ENCODE measurements around the gene LRRC2. TPM values are rescaled to one million over a fixed set of nuclear protein-coding genes. Genes with fewer than 3 reads are reported as not detected.
"Not testable (repeated sequence)": the region's sequence is repeated elsewhere in the genome, so short reads cannot be mapped to it uniquely, and the experiment has no call there.

Gene LRRC2
- total RNA-seq, 1 donor from 2014 or later: not detected

- H3K36me3 Mint-ChIP-seq (ENCODE audit: low read depth): no peaks in the 10 kb centered on the region
- POLR2A ChIA-PET: no interaction called here
- DNase-seq: no peak
- H3K9me3 Mint-ChIP-seq: no peaks in the 10 kb centered on the region
- no peak overlapping the region for H3K4me3 Mint-ChIP-seq
- H3K4me1 Mint-ChIP-seq: no peaks in the 10 kb centered on the region
- intact Hi-C loops (cut with micrococcal nuclease): no loop called here
- no peak for TF ChIP-seq CTCF (IDR thresholded peaks at IDR 0.05)
- CTCF ChIA-PET: no interaction called here
- no peak for ATAC-seq (ENCODE audit: low read depth)
- H3K27me3 Mint-ChIP-seq: no peaks in the 10 kb centered on the region
- no peak overlapping the region for H3K27ac Mint-ChIP-seq
Observed at GRCh38 chr3:46523556-46523955, 42.5 kb downstream of the LRRC2 start.

- CTCF ChIA-PET; DNase-seq; H3K9me3 Mint-ChIP-seq; intact Hi-C loops (cut with micrococcal nuclease); H3K27me3 Mint-ChIP-seq; H3K36me3 Mint-ChIP-seq (ENCODE audit: low read depth); H3K4me1 Mint-ChIP-seq; H3K27ac Mint-ChIP-seq; H3K4me3 Mint-ChIP-seq; ATAC-seq (ENCODE audit: low read depth): not testable (repeated sequence)
- POLR2A ChIA-PET: interaction anchor here (0.7 kb wide), 1 partner anchor 36 kb away, joined by 3 read pairs; no protein-coding TSS in a partner anchor
Observed at GRCh38 chr3:46522201-46522600, 43.9 kb downstream of the LRRC2 start.

- no peaks in the 10 kb centered on the region for H3K4me1 Mint-ChIP-seq
- no peaks in the 10 kb centered on the region for H3K9me3 Mint-ChIP-seq
- no peak for TF ChIP-seq CTCF (IDR thresholded peaks at IDR 0.05)
- no peaks in the 10 kb centered on the region for H3K27me3 Mint-ChIP-seq
- no peak overlapping the region for H3K4me3 Mint-ChIP-seq
- no peak for ATAC-seq (ENCODE audit: low read depth)
- DNase-seq: no peak
- no peak overlapping the region for H3K27ac Mint-ChIP-seq
- POLR2A ChIA-PET: interaction anchor here (0.9 kb wide), 1 partner anchor 31 kb away, joined by 3 read pairs; no protein-coding TSS in a partner anchor
- intact Hi-C loops (cut with micrococcal nuclease): loop anchor here (2.0 kb wide), 1 partner anchor 16 kb away; no protein-coding TSS in a partner anchor
- H3K36me3 Mint-ChIP-seq (ENCODE audit: low read depth): no peaks in the 10 kb centered on the region
- CTCF ChIA-PET: no interaction called here
Observed at GRCh38 chr3:46521096-46521495, 45.0 kb downstream of the LRRC2 start.

GRCh38 chr3:46520531-46520930 is 45.6 kb downstream of the LRRC2 start:
- POLR2A ChIA-PET: interaction anchor here (0.9 kb wide), 1 partner anchor 31 kb away, joined by 3 read pairs; no protein-coding TSS in a partner anchor
- CTCF ChIA-PET: no interaction called here
- H3K36me3 Mint-ChIP-seq (ENCODE audit: low read depth): no peaks in the 10 kb centered on the region
- H3K4me3 Mint-ChIP-seq: no peak overlapping the region
- no peak for TF ChIP-seq CTCF (IDR thresholded peaks at IDR 0.05)
- ATAC-seq (ENCODE audit: low read depth) (no peak), DNase-seq (no peak)
- no peak overlapping the region for H3K27ac Mint-ChIP-seq
- H3K9me3 Mint-ChIP-seq: no peaks in the 10 kb centered on the region
- intact Hi-C loops (cut with micrococcal nuclease): loop anchor here (2.0 kb wide), 1 partner anchor 16 kb away; no protein-coding TSS in a partner anchor
- no peaks in the 10 kb centered on the region for H3K27me3 Mint-ChIP-seq
- H3K4me1 Mint-ChIP-seq: no peaks in the 10 kb centered on the region

- Mint-ChIP-seq H3K27ac (no peak overlapping the region), H3K9me3 (no peaks in the 10 kb centered on the region), H3K36me3 (ENCODE audit: low read depth) (no peaks in the 10 kb centered on the region), H3K4me1 (no peaks in the 10 kb centered on the region), H3K27me3 (no peaks in the 10 kb centered on the region), H3K4me3 (no peak overlapping the region)
- TF ChIP-seq CTCF (IDR thresholded peaks at IDR 0.05): no peak
- ATAC-seq (ENCODE audit: low read depth): no peak
- DNase-seq: no peak
- ChIA-PET CTCF (no interaction called here), POLR2A (no interaction called here)
- intact Hi-C loops (cut with micrococcal nuclease): loop anchor here (2.0 kb wide), 1 partner anchor 17 kb away; no protein-coding TSS in a partner anchor
Observed at GRCh38 chr3:46519952-46520351, 46.1 kb downstream of the LRRC2 start.

GRCh38 chr3:46517784-46518181 is 48.3 kb downstream of the LRRC2 start:
- CTCF ChIA-PET: interaction anchor here (2.2 kb wide), 1 partner anchor 29 kb away, joined by 7 read pairs; no protein-coding TSS in a partner anchor
- H3K27ac Mint-ChIP-seq: no peak overlapping the region
- POLR2A ChIA-PET: interaction anchor here (0.6 kb wide), 1 partner anchor 429 kb away, joined by 3 read pairs; no protein-coding TSS in a partner anchor
- no peaks in the 10 kb centered on the region for H3K36me3 Mint-ChIP-seq (ENCODE audit: low read depth)
- no peak for TF ChIP-seq CTCF (IDR thresholded peaks at IDR 0.05)
- intact Hi-C loops (cut with micrococcal nuclease): no loop called here
- ATAC-seq (ENCODE audit: low read depth) (no peak), DNase-seq (no peak)
- H3K27me3 Mint-ChIP-seq: no peaks in the 10 kb centered on the region
- no peaks in the 10 kb centered on the region for H3K9me3 Mint-ChIP-seq
- H3K4me1 Mint-ChIP-seq: no peaks in the 10 kb centered on the region
- no peak overlapping the region for H3K4me3 Mint-ChIP-seq

Data from activated B cell treated with CpG ODN at 0.5 μM for 24 hours (primary cell).